MM.1S (cell line): ENCODE data around the gene OPRL1.

Experiments
- DNase-seq: peaks from one replicate; pipeline ENCODE4 v3.0.0-alpha.2; 2015
- H2AFZ ChIP-seq: fragments of 300-600 bp; sonication (generic); 2 replicates; pipeline ENCODE4 v1.6.0; 2016; ENCODE audit warnings: antibody characterized with exemption, low read length
- H3F3A ChIP-seq: fragments of 300-600 bp; sonication (generic); 2 replicates; pipeline ENCODE4 v1.6.1; 2016; ENCODE audit warnings: mild to moderate bottlenecking, antibody characterized with exemption, low read length, moderate library complexity, mixed read lengths; ENCODE audit not compliant: insufficient read depth
- H3K27ac ChIP-seq: fragments of 300-600 bp; sonication (generic); 2 replicates; pipeline ENCODE4 v1.5.1; 2016; ENCODE audit warnings: mild to moderate bottlenecking, low read length
- H3K27me3 ChIP-seq: fragments of 300-600 bp; sonication (generic); replicated peaks from 2 replicates; pipeline ENCODE4 v1.6.0; 2016; ENCODE audit warnings: low read length; ENCODE audit not compliant: insufficient read depth
- H3K36me3 ChIP-seq: fragments of 300-600 bp; sonication (generic); replicated peaks from 2 replicates; pipeline ENCODE4 v1.6.1; 2016; ENCODE audit warnings: mild to moderate bottlenecking, low read length, mixed read lengths; ENCODE audit not compliant: insufficient read depth
- H3K4me1 ChIP-seq: fragments of 300-600 bp; sonication (generic); 2 replicates; pipeline ENCODE4 v1.6.1; 2016; ENCODE audit warnings: low read length, mixed read lengths
- H3K4me2 ChIP-seq: fragments of 300-600 bp; sonication (generic); 2 replicates; pipeline ENCODE4 v1.6.0; 2016; ENCODE audit warnings: low read depth, low read length
- H3K4me3 ChIP-seq: fragments of 300-600 bp; sonication (generic); 2 replicates; pipeline ENCODE4 v1.5.1; 2016; ENCODE audit warnings: low read length, mixed read lengths
- H3K79me2 ChIP-seq: fragments of 300-600 bp; sonication (generic); 2 replicates; pipeline ENCODE4 v1.6.1; 2016; ENCODE audit warnings: mixed run types, low read length, mixed read lengths
- H3K9ac ChIP-seq: fragments of 300-600 bp; sonication (generic); 2 replicates; pipeline ENCODE4 v1.6.1; 2016; ENCODE audit warnings: low read length, mixed read lengths
- H3K9me2 ChIP-seq: fragments of 300-600 bp; sonication (generic); replicated peaks from 2 replicates; pipeline ENCODE4 v1.6.1; 2016; ENCODE audit warnings: mild to moderate bottlenecking, low read length, mixed read lengths; ENCODE audit not compliant: insufficient read depth
- H3K9me3 ChIP-seq: fragments of 300-600 bp; sonication (generic); replicated peaks from 2 replicates; pipeline ENCODE4 v1.6.1; 2016; ENCODE audit warnings: mild to moderate bottlenecking, low read length, mixed read lengths; ENCODE audit not compliant: insufficient read depth
- H4K20me1 ChIP-seq: fragments of 300-600 bp; sonication (generic); 2 replicates; pipeline ENCODE4 v1.6.1; 2016; ENCODE audit warnings: mild to moderate bottlenecking, low read length, moderate library complexity, mixed read lengths; ENCODE audit not compliant: insufficient read depth
- CTCF ChIP-seq: fragments of 300-600 bp; sonication (generic); IDR thresholded peaks from 2 replicates; pipeline ENCODE4 v1.5.1; 2016; ENCODE audit warnings: antibody characterized with exemption, low read length, mixed read lengths
- EZH2 ChIP-seq: fragments of 300-600 bp; sonication (generic); optimal IDR thresholded peaks from 2 replicates; pipeline ENCODE3; 2017; ENCODE audit warnings: low read depth, mild to moderate bottlenecking, antibody characterized with exemption, low read length, mixed read lengths
- EZH2phosphoT487 ChIP-seq: fragments of 300-600 bp; sonication (generic); IDR thresholded peaks from 2 replicates; pipeline ENCODE4 v1.6.1; 2018; ENCODE audit warnings: antibody characterized with exemption, low read length

The OPRL1 gene

GRCh38 chr20:64143018-64143801 is 63.3 kb downstream of the OPRL1 start:
- Histone ChIP-seq H3K4me3 (no peak overlapping the region), H2AFZ (no peak overlapping the region), H3K36me3 (no peaks in the 10 kb centered on the region), H4K20me1 (no peaks in the 10 kb centered on the region), H3K27ac (no peak overlapping the region), H3K27me3 (peaks cover 68% of the 10 kb centered on the region), H3F3A (no peaks in the 10 kb centered on the region), H3K9me3 (no peaks in the 10 kb centered on the region), H3K4me1 (no peaks in the 10 kb centered on the region), H3K9me2 (no peaks in the 10 kb centered on the region), H3K79me2 (no peaks in the 10 kb centered on the region), H3K4me2 (no peak overlapping the region), H3K9ac (no peak overlapping the region)
- TF ChIP-seq CTCF: no peak
- no peak for TF ChIP-seq EZH2phosphoT487
- no peak for TF ChIP-seq EZH2
- DNase-seq: no peak

GRCh38 chr20:64144144-64144912 is 64.4 kb downstream of the OPRL1 start:
- DNase-seq: no peak
- Histone ChIP-seq H3K27ac (no peak overlapping the region), H3K9ac (no peak overlapping the region), H4K20me1 (no peaks in the 10 kb centered on the region), H2AFZ (no peak overlapping the region), H3K4me1 (no peaks in the 10 kb centered on the region), H3F3A (no peaks in the 10 kb centered on the region), H3K27me3 (peaks cover 70% of the 10 kb centered on the region), H3K9me3 (no peaks in the 10 kb centered on the region), H3K4me3 (no peak overlapping the region), H3K4me2 (no peak overlapping the region), H3K36me3 (no peaks in the 10 kb centered on the region), H3K79me2 (no peaks in the 10 kb centered on the region), H3K9me2 (no peaks in the 10 kb centered on the region)
- TF ChIP-seq CTCF: no peak
- no peak for TF ChIP-seq EZH2

- H3K27ac ChIP-seq: no peak overlapping the region
- TF ChIP-seq CTCF (peak; percentile 33), EZH2phosphoT487 (no peak)
- no peaks in the 10 kb centered on the region for H3K4me1 ChIP-seq
- no peaks in the 10 kb centered on the region for H3K9me3 ChIP-seq
- DNase-seq: no peak
- no peaks in the 10 kb centered on the region for H3K79me2 ChIP-seq
- H3K9me2 ChIP-seq: no peaks in the 10 kb centered on the region
- no peak overlapping the region for H3K9ac ChIP-seq
- no peaks in the 10 kb centered on the region for H3K36me3 ChIP-seq
- H3K4me2 ChIP-seq: no peak overlapping the region
- H4K20me1 ChIP-seq: no peaks in the 10 kb centered on the region
- peaks cover 70% of the 10 kb centered on the region for H3K27me3 ChIP-seq
- H3K4me3 ChIP-seq: no peak overlapping the region
- no peak overlapping the region for H2AFZ ChIP-seq
- no peaks in the 10 kb centered on the region for H3F3A ChIP-seq
Measured at GRCh38 chr20:64145458-64146300, 65.8 kb downstream of the OPRL1 start.
